ENCODE data around the gene OR7G3. TPM values are rescaled to one million over a fixed set of nuclear protein-coding genes. Genes with fewer than 3 reads are reported as not detected.

The OR7G3 gene
- total RNA-seq, 4 donors from 2014 or later, result not detected

GRCh38 chr19:9140159-9140874 lies 13.6 kb upstream of the OR7G3 start, which contains the start of gene ZNF317:
Gene ZNF317 (plus strand): TSS chr19:9140397. CDS start chr19:9156017, 15,620 bp downstream.
- no peaks in the 10 kb centered on the region for H3K36me3 ChIP-seq
- intact Hi-C loops (cut with DNase I), result no loop called here
- H3K27ac ChIP-seq, result peak within 1 kb of the TSS; percentile 67 to 85 (median 71)
- H3K27me3 ChIP-seq, result no peaks in the 10 kb centered on the region
- peaks cover 6 to 10% of the 10 kb centered on the region in 2 donors for H3K4me1 ChIP-seq
- DNase-seq, result peak; percentile 93 to 94
- H3K4me3 ChIP-seq (replicated peaks in 1 of 3), result peak within 1 kb of the TSS; percentile 66 to 94 (median 88)
- no peaks in the 10 kb centered on the region for H3K9me3 ChIP-seq
- TF ChIP-seq POLR2A (IDR thresholded peaks at IDR 0.05), result peak in 1 of 2 donors; percentile 72
- TF ChIP-seq CTCF (IDR thresholded peaks at IDR 0.05), result no peak
- WGBS, 2 donors, result 1 to 2% methylated on average over 40 to 41 of the region's 43 CpGs

GRCh38 chr19:9139609-9140158 lies 12.9 kb upstream of the OR7G3 start:
- intact Hi-C loops (cut with DNase I), result loop anchor here (10.0 kb wide), 1 partner anchor 665 kb away; no protein-coding TSS in a partner anchor
- no peak for TF ChIP-seq CTCF (IDR thresholded peaks at IDR 0.05)
- Histone ChIP-seq H3K36me3 (no peaks in the 10 kb centered on the region), H3K4me3 (replicated peaks in 1 of 3) (peak overlapping the region; percentile 66 to 94 (median 88)), H3K27me3 (no peaks in the 10 kb centered on the region), H3K27ac (peak overlapping the region in 2 of 3 donors; percentile 71 to 85), H3K9me3 (no peaks in the 10 kb centered on the region), H3K4me1 (peaks cover 6 to 10% of the 10 kb centered on the region in 2 donors)
- no peak for DNase-seq
- 29 to 35% methylated on average over 8 of the region's 8 CpGs for WGBS, 2 donors

GRCh38 chr19:9132422-9132821 lies 5.7 kb upstream of the OR7G3 start:
- H3K4me1 ChIP-seq, result no peaks in the 10 kb centered on the region
- 62 to 67% methylated on average over 5 of the region's 5 CpGs for WGBS, 2 donors
- no peak for TF ChIP-seq POLR2A (IDR thresholded peaks at IDR 0.05)
- TF ChIP-seq CTCF (IDR thresholded peaks at IDR 0.05), result no peak
- DNase-seq, result no peak
- H3K27me3 ChIP-seq, result no peaks in the 10 kb centered on the region
- H3K27ac ChIP-seq, result no peak overlapping the region
- no peaks in the 10 kb centered on the region for H3K36me3 ChIP-seq
- no peaks in the 10 kb centered on the region for H3K9me3 ChIP-seq
- no peak overlapping the region for H3K4me3 ChIP-seq (replicated peaks in 1 of 3)
- intact Hi-C loops (cut with DNase I), result loop anchor here (10.0 kb wide), 1 partner anchor 672 kb away; no protein-coding TSS in a partner anchor

GRCh38 chr19:9130965-9131364 lies 4.2 kb upstream of the OR7G3 start:
- intact Hi-C loops (cut with DNase I), result loop anchor here (10.0 kb wide), 1 partner anchor 674 kb away; no protein-coding TSS in a partner anchor
- H3K9me3 ChIP-seq, result no peaks in the 10 kb centered on the region
- no peaks in the 10 kb centered on the region for H3K4me1 ChIP-seq
- H3K4me3 ChIP-seq (replicated peaks in 1 of 3), result no peak overlapping the region
- no peak overlapping the region for H3K27ac ChIP-seq
- H3K36me3 ChIP-seq, result no peaks in the 10 kb centered on the region
- WGBS, 2 donors, result 73 to 81% methylated on average over 1 of the region's 1 CpG
- DNase-seq, result no peak
- no peak for TF ChIP-seq POLR2A (IDR thresholded peaks at IDR 0.05)
- no peak for TF ChIP-seq CTCF (IDR thresholded peaks at IDR 0.05)
- H3K27me3 ChIP-seq, result no peaks in the 10 kb centered on the region

- intact Hi-C loops (cut with DNase I), result no loop called here
- Histone ChIP-seq H3K36me3 (no peaks in the 10 kb centered on the region), H3K4me1 (no peaks in the 10 kb centered on the region), H3K27me3 (no peaks in the 10 kb centered on the region), H3K27ac (no peak overlapping the region), H3K4me3 (replicated peaks in 1 of 3) (no peak overlapping the region), H3K9me3 (no peaks in the 10 kb centered on the region)
- no peak for TF ChIP-seq POLR2A (IDR thresholded peaks at IDR 0.05)
- no peak for TF ChIP-seq CTCF (IDR thresholded peaks at IDR 0.05)
- WGBS, 2 donors, result 75 to 83% methylated on average over 3 of the region's 3 CpGs
- DNase-seq, result no peak
Measured at GRCh38 chr19:9128171-9128570, 1.4 kb upstream of the OR7G3 start.
